ENCODE measurements around the gene SHANK2.

SHANK2 gene

DNA sequence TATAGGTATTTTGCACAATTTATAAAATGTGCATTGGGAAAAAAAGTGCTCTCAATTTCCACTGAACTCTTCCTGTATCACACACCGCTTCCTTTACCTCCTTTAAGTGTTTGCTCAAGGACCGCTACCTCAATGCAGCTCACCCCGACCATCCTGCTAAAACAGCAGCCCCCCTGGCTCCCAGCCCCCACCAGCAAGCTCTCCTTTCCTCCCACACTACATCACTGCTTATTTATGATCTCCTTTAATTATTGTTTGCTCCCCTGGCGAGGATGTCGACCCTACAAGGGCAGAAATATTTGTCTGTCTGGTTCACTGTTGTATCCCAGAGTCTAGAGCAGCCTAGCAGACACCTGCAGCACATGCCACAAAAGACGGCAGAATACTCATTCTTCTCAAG lies 10.0 kb downstream of the SHANK2 start:
- TF ChIP-seq ZFX (IDR thresholded peaks at IDR 0.05) = no peak
- TF ChIP-seq, protein P1, sequence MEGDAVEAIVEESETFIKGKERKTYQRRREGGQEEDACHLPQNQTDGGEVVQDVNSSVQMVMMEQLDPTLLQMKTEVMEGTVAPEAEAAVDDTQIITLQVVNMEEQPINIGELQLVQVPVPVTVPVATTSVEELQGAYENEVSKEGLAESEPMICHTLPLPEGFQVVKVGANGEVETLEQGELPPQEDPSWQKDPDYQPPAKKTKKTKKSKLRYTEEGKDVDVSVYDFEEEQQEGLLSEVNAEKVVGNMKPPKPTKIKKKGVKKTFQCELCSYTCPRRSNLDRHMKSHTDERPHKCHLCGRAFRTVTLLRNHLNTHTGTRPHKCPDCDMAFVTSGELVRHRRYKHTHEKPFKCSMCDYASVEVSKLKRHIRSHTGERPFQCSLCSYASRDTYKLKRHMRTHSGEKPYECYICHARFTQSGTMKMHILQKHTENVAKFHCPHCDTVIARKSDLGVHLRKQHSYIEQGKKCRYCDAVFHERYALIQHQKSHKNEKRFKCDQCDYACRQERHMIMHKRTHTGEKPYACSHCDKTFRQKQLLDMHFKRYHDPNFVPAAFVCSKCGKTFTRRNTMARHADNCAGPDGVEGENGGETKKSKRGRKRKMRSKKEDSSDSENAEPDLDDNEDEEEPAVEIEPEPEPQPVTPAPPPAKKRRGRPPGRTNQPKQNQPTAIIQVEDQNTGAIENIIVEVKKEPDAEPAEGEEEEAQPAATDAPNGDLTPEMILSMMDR (conservative IDR thresholded peaks at IDR 0.05) = no peak
- no peak overlapping the region for H3K27ac ChIP-seq

DNA sequence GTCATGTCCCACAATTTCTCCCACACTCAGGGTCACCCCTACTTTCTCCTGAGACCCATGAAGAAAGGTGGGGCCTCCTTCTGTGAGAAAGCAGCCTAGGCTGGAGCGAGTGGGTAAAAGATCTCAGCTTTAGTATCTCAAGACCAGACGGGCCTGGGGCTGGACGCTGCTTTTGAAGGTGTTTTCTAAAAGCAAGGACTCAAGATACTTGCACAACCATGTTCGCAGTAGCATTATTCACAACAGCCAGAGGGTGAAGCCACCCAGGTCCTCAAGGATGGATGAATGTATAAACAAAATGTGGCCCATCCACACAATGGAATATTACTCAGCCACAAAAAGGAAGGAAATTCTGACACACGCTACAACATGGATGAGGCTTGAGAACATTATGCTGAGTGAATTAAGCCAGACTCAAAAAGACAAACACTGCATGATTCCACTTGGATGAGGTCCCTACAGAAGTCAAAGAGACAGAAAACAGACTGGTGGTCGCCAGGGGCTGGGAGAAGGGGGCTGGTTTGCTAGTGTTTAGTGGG lies 10.6 kb downstream of the SHANK2 start:
- no peak overlapping the region for H3K27ac ChIP-seq
- TF ChIP-seq, protein P1 (conservative IDR thresholded peaks at IDR 0.05) = no peak
- no peak for TF ChIP-seq ZFX (IDR thresholded peaks at IDR 0.05)

DNA sequence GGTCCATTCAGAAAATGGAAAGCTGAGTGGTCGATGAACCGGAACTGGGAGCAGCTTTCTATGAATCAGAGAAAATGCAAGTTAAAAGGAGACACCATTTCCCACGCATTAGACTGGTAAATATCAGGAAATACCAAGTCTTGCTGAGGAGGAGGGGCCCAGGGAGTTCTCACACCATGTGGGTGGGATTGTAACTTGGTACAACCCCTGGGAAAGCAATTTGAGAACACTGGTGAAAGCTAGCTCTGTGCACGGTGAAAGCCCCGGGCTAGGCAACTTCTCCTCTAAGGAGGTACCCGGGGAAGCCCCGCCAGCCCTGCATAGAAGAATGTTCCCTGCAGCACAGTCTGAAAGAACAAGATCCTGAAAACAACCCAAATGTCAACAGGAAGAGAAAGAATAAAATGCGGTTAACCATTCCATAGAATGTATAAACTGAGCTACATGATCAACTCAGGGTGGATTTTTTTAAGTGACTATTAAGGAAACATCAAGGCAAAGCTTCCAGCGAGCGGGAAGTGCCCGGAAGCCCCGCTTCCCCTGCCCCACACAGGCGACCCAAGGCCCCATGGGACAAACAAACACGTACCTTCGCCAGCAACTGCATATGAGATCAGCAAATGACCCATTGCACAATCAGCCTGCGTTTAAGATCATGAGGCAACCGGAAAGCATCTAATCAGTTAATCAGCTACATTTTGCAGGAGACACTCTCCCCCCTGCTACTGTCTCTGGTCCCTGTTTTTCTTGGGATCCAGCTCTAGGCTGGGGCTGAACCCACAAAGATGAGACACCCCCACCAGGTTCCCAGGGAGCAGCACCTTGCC lies 11.3 kb downstream of the SHANK2 start:
- TF ChIP-seq ZFX (IDR thresholded peaks at IDR 0.05) = no peak
- TF ChIP-seq, protein P1 (conservative IDR thresholded peaks at IDR 0.05) = no peak
- no peak overlapping the region for H3K27ac ChIP-seq

DNA sequence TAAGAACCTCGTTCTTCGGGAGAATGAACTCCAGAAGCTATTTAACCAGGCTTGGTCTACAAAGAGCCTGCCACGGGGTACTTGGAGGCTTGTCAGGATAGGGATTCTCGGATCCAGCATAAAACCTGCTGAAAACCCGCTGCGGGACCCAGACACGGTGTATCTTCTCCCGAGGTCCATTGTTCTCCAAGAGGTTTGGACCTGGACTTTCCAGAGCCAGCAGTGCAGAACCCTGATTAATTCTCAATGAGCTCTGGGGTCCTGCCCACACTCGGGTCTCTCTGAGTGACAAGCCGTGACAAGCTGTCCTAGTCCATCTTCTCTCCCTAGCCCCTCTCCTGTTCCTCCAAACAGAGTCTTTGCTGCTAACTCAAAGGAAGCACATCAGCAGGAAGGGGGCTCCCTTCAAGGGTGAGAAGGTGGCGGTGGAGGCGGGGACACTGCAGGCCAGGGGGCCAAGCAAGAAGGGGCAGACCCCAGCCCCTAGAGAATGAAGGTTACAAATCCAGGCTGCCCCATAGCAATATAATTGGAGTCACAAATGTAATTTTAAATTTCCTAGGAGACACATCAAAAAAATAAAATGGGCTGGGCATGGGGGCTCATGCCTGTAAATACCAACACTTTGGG lies 12.2 kb downstream of the SHANK2 start:
- no peak overlapping the region for H3K27ac ChIP-seq
- no peak for TF ChIP-seq ZFX (IDR thresholded peaks at IDR 0.05)
- TF ChIP-seq, protein P1 (conservative IDR thresholded peaks at IDR 0.05) = no peak

DNA sequence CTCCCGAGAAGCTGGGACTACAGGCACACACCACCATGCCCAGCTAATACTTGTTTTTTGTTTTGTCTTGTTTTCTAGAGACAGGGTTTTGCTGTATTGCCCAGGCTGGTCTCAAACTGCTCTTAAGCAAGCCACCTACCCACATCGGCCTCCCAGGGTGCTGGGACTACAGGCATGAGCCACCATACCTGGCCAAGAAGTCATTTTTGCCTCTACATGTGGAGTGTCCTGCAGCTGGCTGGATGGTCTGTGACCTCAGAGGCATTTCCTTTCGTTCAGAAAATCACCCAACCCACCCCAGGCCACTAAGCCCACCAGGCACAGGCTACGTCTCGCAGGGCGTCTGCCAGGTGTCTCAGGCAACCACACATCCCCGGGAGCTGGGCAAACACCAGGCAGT lies 12.8 kb downstream of the SHANK2 start:
- TF ChIP-seq, protein P1 (conservative IDR thresholded peaks at IDR 0.05) = no peak
- TF ChIP-seq ZFX (IDR thresholded peaks at IDR 0.05) = no peak
- H3K27ac ChIP-seq = no peak overlapping the region

DNA sequence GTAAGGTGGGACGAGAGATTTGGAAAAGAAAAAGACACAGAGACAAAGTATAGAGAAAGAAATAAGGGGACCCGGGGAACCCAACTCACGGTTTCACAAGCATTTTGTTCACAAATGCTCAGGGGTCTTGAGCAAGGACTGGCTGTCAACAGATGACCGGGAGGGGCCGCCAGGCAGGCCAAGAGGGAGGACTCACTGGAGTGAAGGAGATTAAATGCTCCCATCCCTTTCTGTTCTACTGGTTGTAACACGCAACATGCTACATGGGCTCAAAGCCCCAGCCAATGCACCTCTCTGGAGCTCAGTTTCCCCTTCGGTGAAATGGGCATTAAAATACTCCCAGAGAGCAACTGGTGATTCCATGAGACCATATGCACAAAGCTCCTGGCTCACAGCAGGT lies 13.4 kb downstream of the SHANK2 start:
- H3K27ac ChIP-seq = no peak overlapping the region
- TF ChIP-seq, protein P1 (conservative IDR thresholded peaks at IDR 0.05) = no peak
- TF ChIP-seq ZFX (IDR thresholded peaks at IDR 0.05) = no peak

DNA sequence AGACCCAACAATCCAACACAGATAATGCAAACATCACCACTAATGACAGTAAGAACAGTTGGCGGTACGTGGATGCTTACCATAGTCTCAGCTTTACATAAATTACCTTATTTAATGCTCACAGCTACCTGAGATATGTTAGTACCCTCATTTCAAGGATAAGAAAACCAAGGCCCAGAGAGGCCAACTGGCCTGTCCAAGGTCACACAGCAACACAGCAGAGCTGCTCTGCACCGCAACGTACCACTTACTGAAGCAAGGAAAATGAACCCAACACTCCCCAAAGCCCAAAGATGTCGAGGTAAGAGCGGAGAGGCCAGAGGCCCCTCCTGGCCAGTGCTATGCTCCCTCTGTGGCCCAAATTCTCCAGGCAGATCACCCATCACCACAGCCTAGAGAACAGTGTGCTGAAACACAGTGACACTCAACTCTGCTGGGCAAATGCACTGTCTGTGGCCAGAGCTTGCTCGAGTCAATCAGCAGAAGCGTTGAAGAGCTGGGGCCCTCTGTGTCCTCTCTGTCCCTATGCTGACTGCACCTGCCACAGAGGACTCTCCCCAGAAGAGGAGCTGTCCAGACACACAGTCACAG lies 14.0 kb downstream of the SHANK2 start:
- no peak overlapping the region for H3K27ac ChIP-seq
- no peak for TF ChIP-seq ZFX (IDR thresholded peaks at IDR 0.05)
- TF ChIP-seq, protein P1 (conservative IDR thresholded peaks at IDR 0.05) = no peak

Data from C4-2B (cell line).